HepG2 (cell line): Measurements from ENCODE around the gene UBE2O. TPM values are rescaled to one million over a fixed set of nuclear protein-coding genes. Genes with fewer than 3 reads are reported as not detected.

Experiments used
- CBX5 ChIP-seq: sonication (generic); formaldehyde crosslinking; IDR thresholded peaks from 2 replicates; pipeline ENCODE4 v1.4.0; 2020; ENCODE audit warnings: missing genetic modification reagents, borderline replicate concordance
- CENPT ChIP-seq: sonication (generic); formaldehyde crosslinking; IDR thresholded peaks from 2 replicates; pipeline ENCODE4 v1.8.0; 2022; ENCODE audit warnings: low read depth, mild to moderate bottlenecking, moderate library complexity, missing genetic modification reagents
- DNMT3B ChIP-seq: conservative IDR thresholded peaks from 2 replicates; pipeline ENCODE4 v1.6.1; 2016; ENCODE audit warnings: missing biosample characterization, control low read depth
- EHMT2 ChIP-seq: fragments of 200-600 bp; sonication (generic); IDR thresholded peaks from 2 replicates; pipeline ENCODE4 v1.7.0; 2017; ENCODE audit warnings: antibody characterized with exemption, low read depth, low read length, borderline replicate concordance
- ERF ChIP-seq: IDR thresholded peaks from 2 replicates; pipeline ENCODE4 v1.6.1; 2018; ENCODE audit warnings: missing biosample characterization, missing genetic modification reagents
- JUNB ChIP-seq: sonication (generic); formaldehyde crosslinking; IDR thresholded peaks from 2 replicates; pipeline ENCODE4 v1.8.0; 2022; ENCODE audit warnings: missing genetic modification reagents, mild to moderate bottlenecking, borderline replicate concordance
- MEIS1 ChIP-seq: sonication (generic); formaldehyde crosslinking; IDR thresholded peaks from 2 replicates; pipeline ENCODE4 v1.9.0; 2021; ENCODE audit warnings: mild to moderate bottlenecking, missing genetic modification reagents, moderate library complexity, borderline replicate concordance
- PITX1 ChIP-seq: sonication (generic); formaldehyde crosslinking; IDR thresholded peaks from 2 replicates; pipeline ENCODE4 v1.5.1; 2020; ENCODE audit warnings: mild to moderate bottlenecking, missing genetic modification reagents
- REPIN1 ChIP-seq: sonication (generic); formaldehyde crosslinking; IDR thresholded peaks from 2 replicates; pipeline ENCODE4 v1.8.0; 2022; ENCODE audit warnings: missing genetic modification reagents, low read depth, mild to moderate bottlenecking, borderline replicate concordance
- SKI ChIP-seq: fragments of 450-650 bp; IDR thresholded peaks from one replicate; pipeline ENCODE4 v1.6.1; 2018; ENCODE audit warnings: mild to moderate bottlenecking; ENCODE audit not compliant: partially characterized antibody
- SMARCE1 ChIP-seq: fragments of 450-650 bp; IDR thresholded peaks from 2 replicates; pipeline ENCODE4 v1.6.1; 2017; ENCODE audit warnings: borderline replicate concordance
- TAF1 ChIP-seq: sonication (generic); formaldehyde crosslinking; IDR thresholded peaks from 2 replicates; pipeline ENCODE4 v1.4.0; 2020; ENCODE audit warnings: missing genetic modification reagents
- TCF12 ChIP-seq, 2 experiments: fragments of 450-650 bp in 1 of 2; sonication (generic) in 1 of 2; formaldehyde crosslinking in 1 of 2; IDR thresholded peaks; 2 replicates each; pipeline versions ENCODE4 v1.6.1 to v1.8.0; 2017 to 2022; ENCODE audit warnings: antibody characterized with exemption in 1 of 2, mild to moderate bottlenecking in 1 of 2, missing genetic modification reagents in 1 of 2, moderate library complexity in 1 of 2
- TEAD3 ChIP-seq: optimal IDR thresholded peaks from 2 replicates; pipeline ENCODE3; 2016; ENCODE audit warnings: borderline replicate concordance
- ZFY ChIP-seq: sonication (generic); formaldehyde crosslinking; IDR thresholded peaks from 2 replicates; pipeline ENCODE4 v1.4.0; 2020; ENCODE audit warnings: missing genetic modification reagents
- ZNF274 ChIP-seq: sonication (generic); formaldehyde crosslinking; IDR thresholded peaks from 2 replicates; pipeline ENCODE4 v1.5.1; 2020; ENCODE audit warnings: mild to moderate bottlenecking, missing genetic modification reagents
- ZNF296 ChIP-seq: sonication (generic); formaldehyde crosslinking; conservative IDR thresholded peaks from 2 replicates; pipeline ENCODE4 v1.5.0; 2020; ENCODE audit warnings: mild to moderate bottlenecking, missing genetic modification reagents
- ZNF331 ChIP-seq: sonication (generic); formaldehyde crosslinking; IDR thresholded peaks from 2 replicates; pipeline ENCODE4 v1.4.0; 2020; ENCODE audit warnings: missing genetic modification reagents
- ZNF354B ChIP-seq: sonication (generic); formaldehyde crosslinking; IDR thresholded peaks from 2 replicates; pipeline ENCODE4 v1.8.0; 2022; ENCODE audit warnings: mild to moderate bottlenecking, missing genetic modification reagents
- polyA plus RNA-seq, 8 experiments: library from polyadenylated mRNA; depleted of rRNA in 3 of 8; stranded (reverse) in 7 of 8; unstranded in 1 of 8; fragments of >200 nt; fragmentation: Illumina TruSeq in 4 of 8; extraction: Trizol in 4 of 8; gene quantifications; 2 replicates each; pipeline versions ENCODE4 v1.2.1 to v1.2.3, GENCODE V29; 2011 to 2016; ENCODE audit warnings: low read depth in 4 of 8, missing spikeins in 1 of 8, mixed read lengths in 1 of 8; ENCODE audit not compliant: insufficient read depth in 1 of 8
- total RNA-seq, 5 experiments: library from RNA; depleted of rRNA; stranded (reverse); fragments of >200 nt; fragmentation: Illumina TruSeq; extraction: Trizol; gene quantifications; 2 replicates each; pipeline ENCODE4 v1.2.3, GENCODE V29; 2016; ENCODE audit warnings: low read depth in 1 of 5
- TF ChIP-seq, protein P1 (sequence below): sonication (generic); formaldehyde crosslinking; IDR thresholded peaks from 2 replicates; pipeline ENCODE4 v1.8.0; 2022; ENCODE audit warnings: missing genetic modification reagents, mild to moderate bottlenecking, moderate library complexity, borderline replicate concordance
- TF ChIP-seq, protein P2 (sequence below): sonication (generic); formaldehyde crosslinking; IDR thresholded peaks from 2 replicates; pipeline ENCODE4 v1.9.0; 2021; ENCODE audit warnings: missing genetic modification reagents, mild to moderate bottlenecking, borderline replicate concordance
- TF ChIP-seq, protein P3 (sequence below): IDR thresholded peaks from 2 replicates; pipeline ENCODE4 v1.6.1; 2016; ENCODE audit warnings: control low read depth
- TF ChIP-seq, protein P4 (sequence below): sonication (generic); formaldehyde crosslinking; IDR thresholded peaks from 2 replicates; pipeline ENCODE4 v1.4.0; 2020; ENCODE audit warnings: missing genetic modification reagents

Gene UBE2O
- total and polyA plus RNA-seq, 2 of the 13 experiments (the other 11 are each of a cell fraction or from before 2014, with no cell fraction given): 21.5 to 23.5 TPM

DNA sequence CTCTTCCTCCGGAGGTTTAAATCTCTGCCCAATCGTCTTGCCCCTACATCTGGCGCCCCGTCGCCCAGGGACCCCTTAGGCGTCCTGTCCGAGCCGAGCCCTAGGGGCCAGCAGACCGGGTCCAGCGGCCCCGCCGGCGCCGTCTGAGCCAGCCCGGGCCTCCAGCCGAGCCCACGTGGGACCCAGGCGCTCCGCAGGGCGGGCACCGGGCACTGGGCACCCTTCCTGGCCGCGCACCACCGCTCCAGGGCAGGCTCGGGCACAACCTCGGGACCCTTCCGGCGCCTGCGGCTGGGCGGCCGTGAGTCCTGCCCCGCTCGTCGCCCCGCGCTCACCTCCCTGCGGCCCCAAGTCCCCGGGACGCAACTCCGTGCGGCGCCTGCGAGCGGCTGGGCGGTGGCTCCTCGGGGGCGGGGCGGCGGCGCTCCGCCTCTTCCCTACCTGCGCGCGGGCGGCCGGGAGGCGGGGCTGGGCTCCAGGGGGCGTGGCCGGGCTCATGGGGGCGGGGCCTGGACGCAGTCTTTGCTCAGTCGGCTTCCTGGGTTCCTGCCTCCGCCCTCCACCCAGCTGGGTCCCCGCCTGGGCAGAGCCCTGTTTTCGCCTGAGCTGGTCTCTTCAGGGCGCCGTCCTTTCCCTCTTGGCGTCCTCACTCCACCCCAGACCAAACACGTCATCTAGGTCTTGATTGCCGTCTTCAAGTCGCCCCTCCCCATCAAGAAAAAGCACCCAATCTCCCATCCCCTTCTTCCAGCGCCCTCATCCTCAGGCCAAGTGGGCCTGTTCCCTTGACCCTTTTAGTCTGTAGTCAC, 48.3 kb upstream of the UBE2O start, which contains the start of gene RHBDF2 (continued):
- TF ChIP-seq, protein P1, sequence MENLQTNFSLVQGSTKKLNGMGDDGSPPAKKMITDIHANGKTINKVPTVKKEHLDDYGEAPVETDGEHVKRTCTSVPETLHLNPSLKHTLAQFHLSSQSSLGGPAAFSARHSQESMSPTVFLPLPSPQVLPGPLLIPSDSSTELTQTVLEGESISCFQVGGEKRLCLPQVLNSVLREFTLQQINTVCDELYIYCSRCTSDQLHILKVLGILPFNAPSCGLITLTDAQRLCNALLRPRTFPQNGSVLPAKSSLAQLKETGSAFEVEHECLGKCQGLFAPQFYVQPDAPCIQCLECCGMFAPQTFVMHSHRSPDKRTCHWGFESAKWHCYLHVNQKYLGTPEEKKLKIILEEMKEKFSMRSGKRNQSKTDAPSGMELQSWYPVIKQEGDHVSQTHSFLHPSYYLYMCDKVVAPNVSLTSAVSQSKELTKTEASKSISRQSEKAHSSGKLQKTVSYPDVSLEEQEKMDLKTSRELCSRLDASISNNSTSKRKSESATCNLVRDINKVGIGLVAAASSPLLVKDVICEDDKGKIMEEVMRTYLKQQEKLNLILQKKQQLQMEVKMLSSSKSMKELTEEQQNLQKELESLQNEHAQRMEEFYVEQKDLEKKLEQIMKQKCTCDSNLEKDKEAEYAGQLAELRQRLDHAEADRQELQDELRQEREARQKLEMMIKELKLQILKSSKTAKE (CRISPR knock-in tag): no peak
- TF ChIP-seq SMARCE1: no peak
- TF ChIP-seq, protein P2, sequence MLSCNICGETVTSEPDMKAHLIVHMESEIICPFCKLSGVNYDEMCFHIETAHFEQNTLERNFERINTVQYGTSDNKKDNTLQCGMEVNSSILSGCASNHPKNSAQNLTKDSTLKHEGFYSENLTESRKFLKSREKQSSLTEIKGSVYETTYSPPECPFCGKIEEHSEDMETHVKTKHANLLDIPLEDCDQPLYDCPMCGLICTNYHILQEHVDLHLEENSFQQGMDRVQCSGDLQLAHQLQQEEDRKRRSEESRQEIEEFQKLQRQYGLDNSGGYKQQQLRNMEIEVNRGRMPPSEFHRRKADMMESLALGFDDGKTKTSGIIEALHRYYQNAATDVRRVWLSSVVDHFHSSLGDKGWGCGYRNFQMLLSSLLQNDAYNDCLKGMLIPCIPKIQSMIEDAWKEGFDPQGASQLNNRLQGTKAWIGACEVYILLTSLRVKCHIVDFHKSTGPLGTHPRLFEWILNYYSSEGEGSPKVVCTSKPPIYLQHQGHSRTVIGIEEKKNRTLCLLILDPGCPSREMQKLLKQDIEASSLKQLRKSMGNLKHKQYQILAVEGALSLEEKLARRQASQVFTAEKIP (CRISPR knock-in tag): no peak
- TF ChIP-seq TCF12 (IDR thresholded peaks at IDR 0.05): no peak
- peak; percentile 75; the same call in 1 of the 2 replicates for TF ChIP-seq TCF12 (CRISPR knock-in tag; IDR thresholded peaks at IDR 0.05)
- no peak for TF ChIP-seq DNMT3B (CRISPR knock-in tag)
- TF ChIP-seq CENPT (CRISPR knock-in tag): peak; percentile 47; the same call in 1 of the 2 replicates
- peak; percentile 70 for TF ChIP-seq TAF1 (CRISPR knock-in tag)
- TF ChIP-seq ZNF274 (CRISPR knock-in tag): peak; percentile 37; the same call in 1 of the 2 replicates
- peak; percentile 54; the same call in 1 of the 2 replicates for TF ChIP-seq ERF (CRISPR knock-in tag)
- TF ChIP-seq ZNF331 (CRISPR knock-in tag): peak; percentile 26; the same call in 1 of the 2 replicates
- TF ChIP-seq TEAD3 (CRISPR knock-in tag): peak; percentile 58
- peak; percentile 19; the same call in 1 of the 2 replicates for TF ChIP-seq MEIS1
- peak; percentile 68 for TF ChIP-seq SKI
- no peak for TF ChIP-seq REPIN1
- no peak for TF ChIP-seq ZNF296 (CRISPR knock-in tag)
- TF ChIP-seq ZNF354B: no peak; the same call in 1 of the 2 replicates
- no peak; the same call in 1 of the 2 replicates for TF ChIP-seq CBX5 (CRISPR knock-in tag)
- no peak for TF ChIP-seq EHMT2
- TF ChIP-seq, protein P3, sequence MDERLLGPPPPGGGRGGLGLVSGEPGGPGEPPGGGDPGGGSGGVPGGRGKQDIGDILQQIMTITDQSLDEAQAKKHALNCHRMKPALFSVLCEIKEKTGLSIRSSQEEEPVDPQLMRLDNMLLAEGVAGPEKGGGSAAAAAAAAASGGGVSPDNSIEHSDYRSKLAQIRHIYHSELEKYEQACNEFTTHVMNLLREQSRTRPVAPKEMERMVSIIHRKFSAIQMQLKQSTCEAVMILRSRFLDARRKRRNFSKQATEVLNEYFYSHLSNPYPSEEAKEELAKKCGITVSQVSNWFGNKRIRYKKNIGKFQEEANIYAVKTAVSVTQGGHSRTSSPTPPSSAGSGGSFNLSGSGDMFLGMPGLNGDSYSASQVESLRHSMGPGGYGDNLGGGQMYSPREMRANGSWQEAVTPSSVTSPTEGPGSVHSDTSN: no peak
- TF ChIP-seq, protein P4, sequence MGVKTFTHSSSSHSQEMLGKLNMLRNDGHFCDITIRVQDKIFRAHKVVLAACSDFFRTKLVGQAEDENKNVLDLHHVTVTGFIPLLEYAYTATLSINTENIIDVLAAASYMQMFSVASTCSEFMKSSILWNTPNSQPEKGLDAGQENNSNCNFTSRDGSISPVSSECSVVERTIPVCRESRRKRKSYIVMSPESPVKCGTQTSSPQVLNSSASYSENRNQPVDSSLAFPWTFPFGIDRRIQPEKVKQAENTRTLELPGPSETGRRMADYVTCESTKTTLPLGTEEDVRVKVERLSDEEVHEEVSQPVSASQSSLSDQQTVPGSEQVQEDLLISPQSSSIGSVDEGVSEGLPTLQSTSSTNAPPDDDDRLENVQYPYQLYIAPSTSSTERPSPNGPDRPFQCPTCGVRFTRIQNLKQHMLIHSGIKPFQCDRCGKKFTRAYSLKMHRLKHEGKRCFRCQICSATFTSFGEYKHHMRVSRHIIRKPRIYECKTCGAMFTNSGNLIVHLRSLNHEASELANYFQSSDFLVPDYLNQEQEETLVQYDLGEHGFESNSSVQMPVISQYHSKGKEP (CRISPR knock-in tag): no peak
- no peak for TF ChIP-seq JUNB (CRISPR knock-in tag)
- peak; percentile 26 for TF ChIP-seq PITX1 (CRISPR knock-in tag)
- peak; percentile 79 for TF ChIP-seq ZFY
